Epithelial cell of prostate (primary cell): ENCODE data around the gene ASPDH.

Experiments
- DNase-seq: peaks from one replicate; pipeline ENCODE4 v3.0.0-alpha.2; 2011; ENCODE audit warnings: low read depth, low spot score
- H3K27ac ChIP-seq: fragments of 450-650 bp; 2 replicates; pipeline ENCODE4 v1.5.1; 2017; ENCODE audit warnings: mild to moderate bottlenecking

Gene ASPDH

GRCh38 chr19:50500060-50500752 lies 13.5 kb downstream of the ASPDH start:
- H3K27ac ChIP-seq = no peak overlapping the region
- DNase-seq = no peak

DNA sequence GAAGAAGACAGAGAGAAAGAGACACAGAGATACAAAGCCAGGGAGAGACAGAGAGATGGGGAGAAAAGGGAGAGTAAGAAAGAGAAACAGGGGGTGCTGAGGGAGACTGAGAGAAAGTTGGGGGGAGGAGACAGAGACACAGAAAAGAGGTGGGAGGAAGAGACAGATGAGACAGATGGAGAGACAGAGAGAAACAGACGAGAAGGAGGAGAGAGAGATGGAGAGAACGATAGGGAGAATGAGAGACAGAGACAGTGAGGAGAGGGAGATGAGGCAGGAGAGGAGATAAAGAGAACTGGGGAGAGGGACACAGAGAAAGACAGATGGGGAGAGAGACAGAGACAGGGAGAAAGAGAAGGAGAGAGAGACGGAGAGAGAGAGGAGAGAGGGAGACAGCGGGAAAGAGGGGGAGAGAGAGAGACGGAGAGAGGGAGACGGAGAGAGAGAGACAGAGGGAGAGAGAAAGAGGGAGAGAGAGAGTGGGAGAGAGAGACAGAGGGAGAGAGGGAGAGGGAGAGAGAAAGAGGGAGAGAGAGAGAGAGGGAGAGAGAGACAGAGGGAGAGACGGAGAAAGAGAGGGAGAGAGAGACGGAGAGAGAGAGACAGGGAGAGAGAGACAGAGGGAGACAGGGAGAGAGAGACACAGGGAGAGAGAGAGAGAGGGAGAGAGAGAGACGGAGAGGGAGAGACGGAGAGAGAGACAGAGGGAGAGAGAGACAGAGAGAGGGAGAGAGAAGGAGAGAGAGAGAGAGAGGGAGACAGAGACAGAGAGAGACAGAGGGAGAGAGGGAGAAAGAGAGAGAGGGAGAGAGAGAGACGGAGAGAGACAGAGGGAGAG lies 15.3 kb downstream of the ASPDH start:
- H3K27ac ChIP-seq = no peak overlapping the region
- DNase-seq = no peak

- H3K27ac ChIP-seq = no peak overlapping the region
- DNase-seq = no peak
These were observed 16.7 kb downstream of the ASPDH start for GRCh38 chr19:50497022-50497405.

GRCh38 chr19:50496189-50497021 lies 17.3 kb downstream of the ASPDH start:
- DNase-seq = no peak
- no peak overlapping the region for H3K27ac ChIP-seq

- no peak overlapping the region for H3K27ac ChIP-seq
- DNase-seq = no peak
These were observed 18.6 kb downstream of the ASPDH start for GRCh38 chr19:50495020-50495531.

GRCh38 chr19:50494186-50495019 lies 19.3 kb downstream of the ASPDH start:
- no peak overlapping the region for H3K27ac ChIP-seq
- no peak for DNase-seq

DNA sequence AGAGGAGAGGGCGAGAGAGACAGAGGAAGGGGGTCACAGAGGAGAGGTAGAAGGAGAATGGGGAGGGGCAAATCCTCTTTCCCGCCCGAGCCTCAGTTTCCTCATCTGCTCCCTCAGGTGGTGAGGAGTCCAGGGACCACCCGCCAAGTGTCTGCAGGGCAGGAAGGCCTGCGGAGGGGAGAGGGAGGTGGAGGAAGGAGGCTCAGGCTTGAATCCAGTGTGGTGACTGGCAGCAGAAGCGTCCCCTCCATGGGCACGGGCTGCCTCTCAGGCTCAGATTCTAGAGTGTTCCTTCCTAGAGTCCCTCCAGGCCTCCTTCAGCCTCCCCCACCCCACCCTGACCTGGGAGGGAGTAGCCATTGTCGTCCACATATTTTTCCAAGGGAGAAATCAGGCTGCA lies 20.5 kb downstream of the ASPDH start:
- H3K27ac ChIP-seq = no peak overlapping the region
- DNase-seq = no peak

DNA sequence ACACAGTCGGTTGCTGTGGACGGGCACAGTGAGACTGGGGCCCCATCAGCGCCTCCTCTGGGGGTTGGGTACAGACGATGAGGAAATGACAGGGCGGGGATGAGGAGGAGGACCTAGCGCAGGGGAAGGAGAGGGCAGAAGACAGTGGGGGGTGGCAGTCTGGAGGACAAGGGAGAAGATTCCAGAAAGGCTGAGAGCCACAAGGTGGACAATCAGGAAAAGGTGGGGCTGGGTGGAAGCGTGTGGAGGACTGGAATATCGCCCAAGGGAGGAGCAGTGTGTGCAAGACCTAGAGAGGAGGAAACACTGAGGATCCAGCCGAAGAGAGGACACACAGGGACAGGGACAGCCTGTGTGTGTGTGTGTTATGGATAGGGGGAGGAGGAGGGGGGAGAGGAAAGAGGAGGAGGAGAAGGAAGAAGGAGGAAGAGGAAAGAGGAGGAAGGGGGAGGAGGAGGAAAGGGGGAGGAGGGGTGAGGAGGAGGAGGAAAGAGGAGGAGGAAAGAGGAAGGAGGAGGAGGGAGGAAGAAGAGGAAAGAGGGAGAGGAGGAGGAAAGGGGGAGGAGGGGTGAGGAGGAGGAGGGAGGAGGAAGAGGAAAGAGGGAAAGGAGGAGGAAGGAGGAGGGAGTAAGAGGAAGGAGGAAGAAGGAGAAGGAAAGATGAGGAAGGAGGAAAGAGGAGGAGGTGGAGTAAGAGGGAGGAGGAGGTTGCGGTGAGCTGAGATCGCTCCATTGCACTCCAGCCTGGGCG lies 21.2 kb downstream of the ASPDH start:
- no peak overlapping the region for H3K27ac ChIP-seq
- no peak for DNase-seq

DNA sequence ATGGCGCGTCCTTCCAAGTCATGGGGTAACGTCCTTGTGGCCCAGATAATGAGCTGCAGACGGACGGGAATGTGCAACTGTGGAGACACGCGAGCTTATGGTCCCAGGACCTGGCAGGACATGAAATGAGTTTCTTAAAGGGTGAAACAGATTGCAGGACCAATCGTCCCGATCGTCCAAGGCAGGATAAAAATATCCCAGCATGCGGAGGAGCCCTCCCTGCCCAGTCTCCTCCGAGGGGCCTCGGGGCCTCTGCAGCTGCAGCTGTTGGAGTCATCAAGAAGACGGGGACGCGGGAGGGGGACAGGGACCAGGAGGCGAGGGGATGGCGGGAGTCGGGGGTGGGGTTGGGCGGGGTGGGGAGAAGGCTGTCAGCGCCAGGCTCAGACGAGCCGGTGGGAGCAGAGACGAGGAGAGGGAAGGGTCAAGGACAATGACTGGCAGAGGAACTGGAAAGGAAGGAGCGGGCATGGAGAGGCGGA lies 22.7 kb downstream of the ASPDH start:
- no peak overlapping the region for H3K27ac ChIP-seq
- no peak for DNase-seq

- no peak for DNase-seq
- H3K27ac ChIP-seq = no peak overlapping the region
These were observed 23.3 kb downstream of the ASPDH start for GRCh38 chr19:50490411-50490811.

- no peak overlapping the region for H3K27ac ChIP-seq
- no peak for DNase-seq
These were observed 24.2 kb downstream of the ASPDH start for GRCh38 chr19:50489461-50490011.

DNA sequence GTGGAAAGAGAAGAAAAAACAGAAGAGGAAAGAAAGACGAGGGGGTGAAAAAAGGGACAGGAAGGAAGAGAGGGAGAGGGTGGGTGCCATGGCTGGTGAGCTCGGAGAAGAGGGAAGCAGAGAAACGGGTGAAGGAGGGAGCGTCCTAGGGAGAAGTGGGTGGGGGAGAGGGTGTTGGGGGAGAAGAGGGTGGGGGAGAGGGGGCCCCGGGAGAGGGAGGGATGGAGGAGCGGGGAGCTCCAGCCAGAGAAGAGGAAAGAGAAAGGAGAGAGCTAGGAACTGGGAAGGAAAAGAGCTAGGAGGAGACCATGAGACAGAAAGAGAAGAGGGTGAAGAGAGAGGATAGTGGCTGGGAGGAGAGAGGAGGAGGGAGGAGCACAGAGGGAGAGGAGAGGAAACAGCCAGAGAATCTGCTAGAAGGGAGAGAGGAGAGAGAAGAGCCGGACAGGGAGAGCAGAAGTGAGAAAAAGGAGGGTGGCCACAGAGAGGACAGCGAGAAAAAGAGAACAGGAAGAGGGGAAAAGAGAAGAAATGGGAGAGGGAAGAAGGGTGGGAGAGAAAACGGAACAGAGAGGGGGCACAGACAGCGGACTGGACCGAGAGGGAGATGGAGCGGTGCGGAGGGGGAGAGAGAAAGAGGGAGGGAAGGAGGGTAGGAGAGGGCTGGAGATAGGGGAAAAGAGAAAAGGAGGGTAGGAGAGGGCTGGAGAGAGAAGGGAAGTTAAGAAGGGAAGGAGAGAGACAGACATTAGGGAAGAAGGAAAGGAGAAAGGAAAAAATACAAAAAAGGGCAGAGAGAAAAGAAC lies 25.1 kb downstream of the ASPDH start:
- no peak overlapping the region for H3K27ac ChIP-seq
- no peak for DNase-seq

DNA sequence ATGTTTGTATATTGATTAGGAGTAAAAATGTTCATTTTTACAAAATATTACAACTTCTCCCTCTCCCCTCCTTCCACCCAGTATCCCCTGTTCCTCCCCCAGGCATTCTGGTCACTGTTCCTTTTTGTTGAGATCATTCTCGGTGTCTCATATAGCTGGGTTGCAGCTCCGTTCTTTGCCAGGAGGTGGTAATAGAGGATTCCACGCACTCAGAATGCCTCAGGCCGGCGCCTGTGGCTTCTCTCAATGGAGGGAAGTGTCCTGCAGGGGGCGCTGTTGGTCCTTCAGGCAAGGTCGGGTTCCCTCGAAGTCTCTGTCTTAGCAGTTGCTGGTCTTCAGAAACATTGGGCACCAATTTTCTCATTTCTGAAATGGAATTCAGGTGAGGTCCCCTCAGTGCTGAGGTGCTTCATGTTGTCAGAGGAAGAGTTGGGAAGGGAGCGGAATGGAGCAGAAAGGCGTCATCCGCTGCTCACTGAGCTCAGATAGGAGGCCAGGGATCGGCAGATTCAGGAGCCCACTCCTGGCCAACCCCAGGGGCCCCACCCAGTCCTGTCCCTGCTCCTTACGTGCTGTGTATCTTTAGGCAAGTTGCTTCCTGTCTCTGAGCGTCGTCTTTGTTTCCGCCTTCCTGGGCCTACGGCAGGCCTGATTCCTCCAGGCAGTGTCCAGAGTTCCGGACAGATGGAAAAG lies 26.7 kb downstream of the ASPDH start:
- DNase-seq = no peak
- H3K27ac ChIP-seq = no peak overlapping the region

- DNase-seq = no peak
- no peak overlapping the region for H3K27ac ChIP-seq
These were observed 28.3 kb downstream of the ASPDH start for GRCh38 chr19:50485284-50485955.

GRCh38 chr19:50482916-50483315 lies 30.8 kb downstream of the ASPDH start:
- no peak overlapping the region for H3K27ac ChIP-seq
- DNase-seq = no peak

- DNase-seq = no peak
- H3K27ac ChIP-seq = no peak overlapping the region
These were observed 31.4 kb downstream of the ASPDH start for GRCh38 chr19:50482271-50482855.
